SK-N-SH (cell line): Measurements from ENCODE around the gene PANX2. TPM values are rescaled to one million over a fixed set of nuclear protein-coding genes. Genes with fewer than 3 reads are reported as not detected.
"Not testable (repeated sequence)": the region's sequence is repeated elsewhere in the genome, so short reads cannot be mapped to it uniquely, and the experiment has no call there.

Experiments used
- CTCF ChIA-PET: fragments of 300-600, 350-600 bp; formaldehyde crosslinking; extraction: SDS; loops from one replicate; lab custom pipeline; 2021; lab: Yijun Ruan, JAX
- POLR2A ChIA-PET: fragments of 350-600 bp; sonication (Branson Sonifier 250); formaldehyde crosslinking; extraction: SDS; loops from one replicate; lab custom pipeline; 2020; ENCODE audit warnings: antibody characterized with exemption, inconsistent platforms; lab: Yijun Ruan, JAX
- DNase-seq: peaks from one replicate; pipeline ENCODE4 v3.0.0; 2012
- H2AFZ ChIP-seq: fragments of 200-600 bp; sonication (generic); 2 replicates; pipeline ENCODE4 v1.8.1; 2016; ENCODE audit warnings: antibody characterized with exemption, mild to moderate bottlenecking, low read depth
- H3F3A ChIP-seq: fragments of 200-600 bp; sonication (generic); replicated peaks from 2 replicates; pipeline ENCODE3; 2016; ENCODE audit warnings: antibody characterized with exemption, mild to moderate bottlenecking; ENCODE audit not compliant: insufficient read depth
- H3K27ac ChIP-seq, 2 experiments: fragments of 200-500 bp in 1 of 2; fragments of 200-600 bp in 1 of 2; sonication (Bioruptor generic) in 1 of 2; sonication (generic), shearing (Covaris generic) in 1 of 2; 2 replicates each; pipeline versions ENCODE4 v1.5.1 to v1.6.1; 2014 to 2016; ENCODE audit warnings: low read depth in 2 of 2, inconsistent platforms in 1 of 2, low read length in 1 of 2, mild to moderate bottlenecking in 1 of 2, mixed read lengths in 1 of 2
- H3K27me3 ChIP-seq: fragments of 200-600 bp; sonication (generic), shearing (Covaris generic); 2 replicates; pipeline ENCODE4 v1.6.1; 2016; ENCODE audit warnings: mixed run types; ENCODE audit not compliant: insufficient read depth
- H3K36me3 ChIP-seq, 2 experiments: fragments of 200-500 bp in 1 of 2; fragments of 200-600 bp in 1 of 2; sonication (Bioruptor generic) in 1 of 2; sonication (generic) in 1 of 2; replicated peaks in 1 of 2; 2 replicates each; pipeline versions ENCODE3 to v1.5.1; 2014 to 2016; ENCODE audit warnings: low read length in 1 of 2, mild to moderate bottlenecking in 1 of 2; ENCODE audit not compliant: insufficient read depth in 2 of 2, control insufficient read depth in 1 of 2
- H3K4me1 ChIP-seq, 2 experiments: fragments of 200-500 bp in 1 of 2; fragments of 200-600 bp in 1 of 2; sonication (Bioruptor generic) in 1 of 2; sonication (generic), shearing (Covaris generic) in 1 of 2; 2 replicates each; pipeline versions ENCODE4 v1.5.1 to v1.6.1; 2014 to 2016; ENCODE audit warnings: low read depth in 1 of 2, low read length in 1 of 2, mixed run types in 1 of 2; ENCODE audit not compliant: insufficient read depth in 2 of 2, control insufficient read depth in 1 of 2
- H3K4me2 ChIP-seq: fragments of 200-600 bp; sonication (generic), shearing (Covaris generic); 2 replicates; pipeline ENCODE4 v1.6.1; 2017; ENCODE audit warnings: mixed run types
- H3K4me3 ChIP-seq, 2 experiments: fragments of 200-500 bp in 1 of 2; fragments of 200-600 bp in 1 of 2; sonication (Bioruptor generic) in 1 of 2; sonication (generic), shearing (Covaris generic) in 1 of 2; 2 replicates each; pipeline versions ENCODE4 v1.5.1 to v1.8.1; 2014 to 2016; ENCODE audit warnings: low read depth in 2 of 2, inconsistent platforms in 1 of 2, low read length in 1 of 2, mild to moderate bottlenecking in 1 of 2, mixed read lengths in 1 of 2, moderate library complexity in 1 of 2
- H3K79me2 ChIP-seq: fragments of 200-600 bp; sonication (generic); 2 replicates; pipeline ENCODE4 v1.8.1; 2017; ENCODE audit warnings: mild to moderate bottlenecking; ENCODE audit not compliant: insufficient read depth
- H3K9ac ChIP-seq: fragments of 200-600 bp; sonication (generic); 2 replicates; pipeline ENCODE4 v1.6.1; 2017; ENCODE audit warnings: mixed run types
- H3K9me2 ChIP-seq: fragments of 200-600 bp; sonication (generic); 2 replicates; pipeline ENCODE4 v1.6.1; 2017; ENCODE audit warnings: mixed run types
- H3K9me3 ChIP-seq: fragments of 200-600 bp; sonication (generic); 2 replicates; pipeline ENCODE4 v1.6.1; 2017; ENCODE audit warnings: mixed run types, mild to moderate bottlenecking, moderate library complexity
- H4K20me1 ChIP-seq: fragments of 200-600 bp; sonication (generic); 2 replicates; pipeline ENCODE4 v1.6.1; 2017; ENCODE audit warnings: mild to moderate bottlenecking, mixed run types; ENCODE audit not compliant: insufficient read depth
- EZH2phosphoT487 ChIP-seq: fragments of 200-600 bp; sonication (generic); IDR thresholded peaks from 2 replicates; pipeline ENCODE4 v1.6.1; 2017; ENCODE audit warnings: low read depth, mixed run types, mild to moderate bottlenecking, antibody characterized with exemption, moderate library complexity, borderline replicate concordance
- PBX3 ChIP-seq: IDR thresholded peaks from 2 replicates; pipeline ENCODE4; 2012
- RAD21 ChIP-seq: IDR thresholded peaks from 2 replicates; pipeline ENCODE4 v1.6.1; 2012; ENCODE audit warnings: mild to moderate bottlenecking, low read length
- USF2 ChIP-seq: fragments of 150-350 bp; IDR thresholded peaks from 2 replicates; pipeline ENCODE4 v1.6.1; 2017; ENCODE audit warnings: antibody characterized with exemption, low read length, low read depth, borderline replicate concordance
- WGBS: methylation state at CpG from one replicate; pipeline ENCODE4 v1.1.6; 2017; ENCODE audit warnings: low lambda C conversion rate; 5-methylcytosine and 5-hydroxymethylcytosine counted together
- polyA plus RNA-seq, 3 experiments: library from polyadenylated mRNA; depleted of rRNA; stranded (reverse); fragments of >200 nt; gene quantifications; 2 replicates each; pipeline ENCODE4 v1.2.3, GENCODE V29; 2012

PANX2 gene
- polyA plus RNA-seq, 1 of the 3 experiments (the other 2 are of a cell fraction): 2.4 TPM

- H3F3A ChIP-seq, H2AFZ ChIP-seq, H3K9ac ChIP-seq, POLR2A ChIA-PET, H3K4me3 ChIP-seq, H3K27me3 ChIP-seq, H4K20me1 ChIP-seq, H3K9me2 ChIP-seq, H3K4me2 ChIP-seq, H3K27ac ChIP-seq, H3K36me3 ChIP-seq, H3K9me3 ChIP-seq, H3K79me2 ChIP-seq: not testable (repeated sequence)
- WGBS: 87% methylated on average over 11 of the region's 26 CpGs
- CTCF ChIA-PET: interaction anchor here (0.7 to 7.6 kb wide), 21 partner anchors 11 to 521 kb away, joined by 3 to 52 read pairs (median 5); partner anchors contain the start of genes HDAC10 and PANX2
- DNase-seq: peak; percentile 41
- H3K4me1 ChIP-seq: peaks cover 0 to 14% of the 10 kb centered on the region in 2 experiments; a peak in 1 of 4 replicates
Measured at GRCh38 chr22:50147258-50148165, 23.0 kb upstream of the PANX2 start.

- no peak overlapping the region for H3K4me3 ChIP-seq
- WGBS: 95% methylated on average over 10 of the region's 12 CpGs
Measured at GRCh38 chr22:50148166-50148500, 22.4 kb upstream of the PANX2 start.

More at GRCh38 chr22:50148166-50148500, 22.4 kb upstream of the PANX2 start:
- no peak for TF ChIP-seq PBX3
- TF ChIP-seq EZH2phosphoT487: no peak
- no peak for TF ChIP-seq USF2
- no peak for TF ChIP-seq RAD21
- TF ChIP-seq, all 33 proteins: peak for 0
- H2AFZ ChIP-seq: no peak overlapping the region
- no peaks in the 10 kb centered on the region for H3F3A ChIP-seq
- no peaks in the 10 kb centered on the region for H3K36me3 ChIP-seq
- CTCF ChIA-PET: interaction anchor here (0.7 to 7.6 kb wide), 14 partner anchors 12 to 520 kb away, joined by 3 to 52 read pairs (median 6); partner anchors contain the start of gene PANX2
- H3K9ac ChIP-seq: no peak overlapping the region
- H3K27ac ChIP-seq: no peak overlapping the region
- no peaks in the 10 kb centered on the region for H3K27me3 ChIP-seq
- H3K4me2 ChIP-seq: no peak overlapping the region
- H4K20me1 ChIP-seq: no peaks in the 10 kb centered on the region
- POLR2A ChIA-PET: no interaction called here
- no peaks in the 10 kb centered on the region for H3K9me2 ChIP-seq
- H3K9me3 ChIP-seq: no peaks in the 10 kb centered on the region
- no peak for DNase-seq
- peaks cover 0 to 14% of the 10 kb centered on the region in 2 experiments; a peak in 1 of 4 replicates for H3K4me1 ChIP-seq
- no peaks in the 10 kb centered on the region for H3K79me2 ChIP-seq
